ENCODE data around the gene SPECC1.
"Not testable (repeated sequence)": the region's sequence is repeated elsewhere in the genome, so short reads cannot be mapped to it uniquely, and the experiment has no call there.

The SPECC1 gene

DNA sequence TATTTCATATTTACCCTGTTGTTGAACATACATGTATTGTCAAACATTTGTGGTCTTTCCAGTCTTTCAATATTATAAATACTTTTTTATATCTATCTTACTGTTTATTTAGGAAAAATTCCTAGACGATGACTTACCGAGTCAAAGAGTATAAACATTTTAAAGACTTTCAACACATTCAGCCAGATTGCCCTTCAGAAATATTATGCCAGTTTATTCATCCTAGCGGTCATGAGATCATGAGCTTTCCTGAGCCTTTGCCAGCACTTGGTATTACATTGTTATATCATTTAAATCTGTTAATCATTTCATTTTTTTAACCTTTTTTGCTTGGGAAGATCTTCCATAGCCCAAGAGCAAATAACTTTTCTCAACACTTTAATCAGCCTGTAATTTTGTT, 197.4 kb downstream of the SPECC1 start:
- no peak for DNase-seq (ENCODE audit: low read depth in 2 of 2)

DNA sequence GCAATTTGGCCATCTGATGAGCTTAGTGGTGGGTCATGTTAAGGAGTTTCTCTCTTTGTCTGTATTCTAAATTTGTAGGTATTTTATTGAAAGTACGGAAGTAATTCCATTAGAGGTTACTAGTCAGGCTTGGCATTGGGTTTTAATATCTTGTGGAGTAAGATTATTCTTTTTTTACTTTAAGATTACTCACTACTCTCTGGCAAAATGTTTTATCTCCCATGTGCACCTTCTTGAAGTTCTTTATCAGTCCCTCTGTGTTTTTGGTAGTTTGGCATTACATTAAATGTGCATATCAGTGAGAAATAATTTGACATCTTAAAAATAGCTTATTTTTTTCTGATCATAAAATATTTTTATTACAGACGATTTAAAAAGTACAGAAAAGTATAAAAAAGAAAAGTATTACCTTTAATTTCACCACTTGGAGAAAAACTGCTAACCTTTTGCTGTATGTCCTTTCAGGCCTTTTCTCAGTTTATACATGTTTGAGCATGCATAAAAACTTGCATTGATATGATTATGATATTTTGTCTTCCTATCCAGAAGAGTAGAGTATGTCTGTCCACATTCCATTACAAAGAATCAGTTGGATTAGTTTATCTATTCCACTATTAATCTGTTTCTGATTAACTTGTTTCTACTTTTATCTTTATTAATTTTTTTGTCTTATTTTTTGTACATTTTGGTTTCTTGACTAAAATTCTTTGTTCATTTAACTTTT, 198.3 kb downstream of the SPECC1 start:
- DNase-seq (ENCODE audit: low read depth in 2 of 2), result no peak

DNA sequence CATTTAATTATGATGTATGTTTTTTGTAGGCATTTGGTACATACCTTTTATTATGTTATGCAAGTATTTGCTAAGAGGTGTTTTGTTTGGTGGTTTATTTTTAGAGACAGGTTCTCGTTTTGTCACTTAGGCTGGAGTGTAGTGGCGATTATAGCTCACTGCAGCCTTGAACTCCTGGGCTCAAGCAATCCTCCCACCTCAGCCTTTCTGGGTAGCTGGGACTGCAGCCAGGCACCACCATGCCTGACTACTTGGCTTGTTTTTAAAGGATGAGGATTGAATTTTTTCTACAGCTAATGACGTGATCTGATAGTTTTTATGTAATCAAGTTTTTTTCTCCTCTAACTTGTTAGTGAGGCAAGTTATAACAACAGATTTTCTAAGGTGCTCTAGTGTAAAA, 199.6 kb downstream of the SPECC1 start:
- DNase-seq (ENCODE audit: low read depth in 2 of 2), result no peak

DNA sequence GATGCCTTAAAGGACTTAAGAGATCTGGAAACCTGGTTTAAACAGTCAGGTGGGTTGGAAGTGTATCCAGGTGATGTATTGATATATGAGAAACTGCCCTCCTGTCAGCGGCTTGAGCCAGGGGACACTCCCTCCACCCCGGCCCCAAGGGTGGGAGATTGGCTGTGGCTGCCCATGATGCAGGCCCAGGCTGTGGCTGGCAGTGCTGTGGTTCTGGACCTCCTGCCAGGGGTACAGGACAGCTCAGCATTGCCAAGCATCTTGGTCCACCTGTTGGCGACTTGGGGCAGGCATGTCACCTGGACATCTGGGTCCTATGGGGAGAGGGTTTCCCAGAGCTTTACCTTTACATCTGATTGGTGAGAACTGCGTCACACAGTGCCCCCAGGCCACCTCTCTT, 201.0 kb downstream of the SPECC1 start:
- DNase-seq (ENCODE audit: low read depth in 2 of 2), result no peak

DNA sequence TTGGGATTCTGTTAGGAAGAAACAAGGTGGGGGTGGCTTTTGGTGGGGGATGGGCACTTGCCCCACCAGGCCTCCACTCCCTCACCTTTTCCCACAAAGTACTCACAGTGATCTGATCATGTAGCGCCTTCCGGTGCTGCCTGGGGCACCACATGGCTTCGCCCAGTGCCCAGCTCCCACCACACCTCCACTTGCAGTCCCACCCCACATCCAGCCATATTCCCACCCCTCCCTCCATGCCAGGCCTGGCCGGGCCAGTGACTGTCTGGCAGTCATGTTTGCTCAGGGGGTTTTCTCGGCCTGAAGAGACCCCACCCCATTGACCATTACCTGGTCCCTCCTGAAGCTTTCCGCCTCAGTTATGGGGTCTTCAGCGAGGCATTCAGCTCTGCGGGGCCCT, 201.5 kb downstream of the SPECC1 start:
- no peak for DNase-seq (ENCODE audit: low read depth in 2 of 2)

DNA sequence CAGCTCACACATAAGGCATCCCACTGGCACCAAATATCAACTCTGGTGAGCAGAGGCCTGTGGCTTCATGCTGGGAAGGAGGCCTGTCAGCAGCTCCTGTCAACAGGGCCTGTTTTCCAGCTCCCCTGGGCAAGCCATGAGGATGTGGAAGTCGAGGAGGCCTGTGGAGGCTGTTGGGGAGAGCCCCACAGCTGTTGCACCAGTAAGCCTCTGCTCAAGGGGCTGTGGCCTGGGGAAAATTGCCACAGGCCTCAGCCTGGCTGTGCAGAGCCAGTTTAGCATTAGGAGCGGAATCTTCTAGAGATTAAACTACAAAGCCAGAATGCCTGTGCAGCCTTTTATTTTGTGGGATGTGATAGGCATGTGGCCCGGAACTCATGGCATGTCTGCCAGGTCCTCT, 202.1 kb downstream of the SPECC1 start:
- no peak for DNase-seq (ENCODE audit: low read depth in 2 of 2)

DNA sequence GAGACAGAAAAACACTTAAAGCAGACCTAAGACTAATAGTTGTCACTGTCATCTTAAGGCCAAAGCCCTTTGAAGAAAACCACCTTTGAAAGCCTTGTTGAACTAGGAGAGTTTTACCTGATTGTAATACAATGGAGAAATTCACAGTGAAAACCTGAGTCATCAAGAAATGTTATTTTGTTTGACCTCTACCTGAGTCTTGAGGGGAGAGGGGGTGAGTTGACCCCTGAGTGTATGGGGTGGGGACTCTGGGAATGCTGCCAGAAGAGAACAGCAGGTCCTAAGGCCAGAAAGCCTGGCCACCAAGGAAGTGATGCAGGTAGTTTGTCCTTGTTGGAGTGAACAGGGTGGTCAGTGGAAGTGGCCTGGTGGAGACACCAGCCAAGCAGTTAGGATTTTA, 204.3 kb downstream of the SPECC1 start:
- DNase-seq (ENCODE audit: low read depth in 2 of 2), result no peak

DNA sequence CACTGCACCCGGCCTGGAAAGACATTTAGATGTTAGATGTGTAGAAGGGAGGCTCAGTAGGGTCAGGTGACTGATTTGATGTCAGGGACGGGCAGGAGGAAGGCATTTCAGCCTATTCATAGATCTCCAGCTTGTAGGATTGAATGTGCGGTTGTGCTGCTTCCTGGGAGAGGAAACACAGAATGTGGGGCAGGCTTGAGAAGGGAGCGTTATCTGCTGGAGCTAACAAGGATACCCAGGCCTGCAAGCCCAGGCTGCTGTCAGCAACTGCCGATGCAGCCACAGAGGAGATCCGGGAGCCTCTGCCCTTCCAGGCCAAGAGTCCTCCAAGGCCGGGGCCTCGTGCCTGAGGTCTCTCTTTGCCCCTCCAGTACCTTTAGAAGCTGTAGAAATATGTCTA, 205.6 kb downstream of the SPECC1 start:
- DNase-seq (ENCODE audit: low read depth in 2 of 2), result no peak

DNA sequence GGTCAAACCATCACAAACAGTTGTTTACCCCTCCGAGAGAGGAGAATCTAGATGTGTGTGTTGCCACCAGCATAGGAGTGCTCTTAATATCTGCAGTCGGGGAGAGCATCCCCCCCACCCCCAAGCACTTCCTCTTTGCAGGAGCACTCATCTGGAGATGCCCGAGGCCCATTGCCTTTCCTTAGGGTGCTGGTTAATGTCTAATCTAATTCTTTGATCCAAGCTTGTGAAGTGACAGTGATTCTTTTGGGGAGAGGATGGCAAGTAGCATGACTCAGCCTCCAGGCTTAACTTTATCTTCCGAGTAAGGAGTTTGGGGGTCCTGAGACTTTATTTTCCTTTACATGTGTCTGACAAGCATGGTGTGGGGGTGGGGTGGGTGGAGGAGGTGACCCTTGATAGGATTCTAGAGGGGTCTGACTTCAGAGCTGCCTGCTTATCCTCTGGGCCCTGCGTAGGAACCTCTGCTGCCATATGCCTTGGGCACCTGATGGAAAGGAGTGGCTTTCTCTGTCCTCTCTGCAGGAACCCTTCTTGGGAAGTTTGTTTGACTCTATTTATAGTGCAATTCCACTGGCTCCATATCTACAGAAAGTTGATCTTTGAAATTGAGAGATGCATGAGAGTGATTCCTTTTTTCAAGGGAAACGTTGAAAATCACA, 207.1 kb downstream of the SPECC1 start:
- DNase-seq (ENCODE audit: low read depth in 2 of 2), result no peak

DNA sequence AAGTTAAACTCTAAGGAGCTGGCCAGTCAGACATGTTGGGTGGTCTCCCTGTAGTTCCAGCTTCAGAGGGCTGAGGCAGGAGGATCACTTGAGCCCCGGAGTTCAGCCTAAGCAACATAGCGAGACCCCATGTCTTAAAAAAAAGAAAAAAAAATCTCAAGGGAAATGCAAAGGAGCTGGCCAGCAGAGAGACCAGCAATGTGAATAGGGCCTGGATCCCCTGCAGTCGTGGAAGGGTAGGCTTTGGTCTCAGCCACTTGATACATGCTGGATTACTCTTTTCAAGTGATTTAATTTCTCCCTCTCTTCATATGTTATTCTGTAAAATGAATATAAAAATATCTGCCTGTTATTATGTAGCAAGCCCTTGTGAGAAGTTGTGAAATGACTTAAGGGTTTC, 207.7 kb downstream of the SPECC1 start:
- no peak for DNase-seq (ENCODE audit: low read depth in 2 of 2)

DNA sequence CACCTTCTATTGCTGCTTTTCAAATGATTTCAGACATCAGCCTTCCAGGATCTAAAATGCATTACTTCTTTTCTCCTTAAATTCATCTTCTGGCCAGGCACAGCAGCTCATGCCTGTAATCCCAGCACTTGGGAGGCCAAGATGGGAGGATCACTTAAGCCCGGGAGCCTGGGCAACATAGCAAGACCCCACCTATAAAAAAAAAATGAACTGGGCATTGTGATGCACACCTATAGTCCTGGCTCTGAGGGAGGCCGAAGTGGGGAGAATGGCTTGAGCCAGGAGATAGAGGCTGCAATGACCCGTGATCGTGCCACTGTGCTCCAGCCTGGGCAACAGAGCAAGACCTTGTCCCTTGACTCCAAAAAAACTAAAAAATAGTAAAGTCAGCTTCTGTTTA, 208.5 kb downstream of the SPECC1 start:
- DNase-seq (ENCODE audit: low read depth in 2 of 2), result no peak

DNA sequence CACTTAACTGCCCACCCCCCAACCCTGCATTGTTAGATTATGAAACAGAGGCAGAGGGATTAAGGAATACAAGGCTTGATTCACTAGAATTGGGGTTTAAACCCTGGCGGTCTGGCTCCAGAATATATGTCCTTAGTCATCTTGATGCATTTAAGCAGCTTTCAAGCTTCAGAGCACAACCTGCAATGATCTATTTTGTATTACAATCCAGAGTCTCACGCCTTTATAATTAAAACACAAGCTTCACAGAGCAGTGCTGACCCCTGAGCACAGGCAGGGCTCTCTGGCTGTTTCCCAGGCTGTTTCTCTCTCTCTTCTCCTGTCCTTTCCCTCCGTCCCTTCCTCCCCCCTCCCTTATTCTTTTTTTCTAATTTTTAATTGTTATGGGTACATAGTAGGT, 209.1 kb downstream of the SPECC1 start:
- DNase-seq (ENCODE audit: low read depth in 2 of 2), result no peak

DNA sequence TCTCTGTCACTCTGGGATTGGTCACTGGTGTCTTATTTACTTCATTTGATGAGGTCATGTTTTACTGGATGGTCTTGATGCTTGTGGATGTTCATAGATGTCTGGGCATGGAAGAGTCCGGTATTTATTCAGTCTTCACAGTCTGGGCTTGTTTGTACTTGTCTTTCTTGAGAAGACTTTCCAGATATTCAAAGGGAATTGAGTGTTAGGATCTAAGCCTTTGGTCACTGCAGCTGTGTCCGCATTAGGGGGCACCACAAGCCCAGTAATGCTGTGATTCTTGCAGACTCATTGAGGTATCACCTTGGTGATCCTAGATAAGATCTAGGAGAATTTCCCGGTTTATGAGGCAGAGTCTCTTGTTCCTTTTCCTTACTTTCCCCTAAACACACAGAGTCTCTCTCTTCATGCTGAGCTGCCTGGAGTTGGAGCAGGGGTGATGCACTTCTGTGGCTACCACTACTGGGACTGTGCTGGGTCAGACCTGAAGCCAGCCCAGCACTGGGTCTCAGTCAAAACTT, 214.7 kb downstream of the SPECC1 start:
- no peak for DNase-seq (ENCODE audit: low read depth in 2 of 2)

DNA sequence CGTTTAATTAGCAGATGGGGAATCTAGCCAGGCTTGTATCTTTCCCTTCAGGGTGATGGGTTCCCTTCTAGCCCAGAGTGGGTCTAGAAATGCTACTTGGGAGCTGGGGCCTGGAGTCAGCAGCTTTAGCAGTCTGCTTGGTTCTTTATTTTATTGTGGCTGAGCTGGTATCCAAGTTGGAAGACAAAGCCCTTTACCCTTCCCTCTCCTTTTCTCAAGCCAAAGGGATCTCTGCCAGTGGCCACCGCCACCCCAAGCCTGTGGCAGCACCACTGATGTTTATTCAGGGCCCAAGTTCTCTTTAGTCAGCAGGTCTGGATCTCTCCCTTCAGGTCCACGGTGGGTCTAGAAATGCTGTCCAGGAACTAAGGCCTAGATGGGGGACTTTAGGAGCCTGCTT, 215.2 kb downstream of the SPECC1 start:
- no peak for DNase-seq (ENCODE audit: low read depth in 2 of 2)

DNA sequence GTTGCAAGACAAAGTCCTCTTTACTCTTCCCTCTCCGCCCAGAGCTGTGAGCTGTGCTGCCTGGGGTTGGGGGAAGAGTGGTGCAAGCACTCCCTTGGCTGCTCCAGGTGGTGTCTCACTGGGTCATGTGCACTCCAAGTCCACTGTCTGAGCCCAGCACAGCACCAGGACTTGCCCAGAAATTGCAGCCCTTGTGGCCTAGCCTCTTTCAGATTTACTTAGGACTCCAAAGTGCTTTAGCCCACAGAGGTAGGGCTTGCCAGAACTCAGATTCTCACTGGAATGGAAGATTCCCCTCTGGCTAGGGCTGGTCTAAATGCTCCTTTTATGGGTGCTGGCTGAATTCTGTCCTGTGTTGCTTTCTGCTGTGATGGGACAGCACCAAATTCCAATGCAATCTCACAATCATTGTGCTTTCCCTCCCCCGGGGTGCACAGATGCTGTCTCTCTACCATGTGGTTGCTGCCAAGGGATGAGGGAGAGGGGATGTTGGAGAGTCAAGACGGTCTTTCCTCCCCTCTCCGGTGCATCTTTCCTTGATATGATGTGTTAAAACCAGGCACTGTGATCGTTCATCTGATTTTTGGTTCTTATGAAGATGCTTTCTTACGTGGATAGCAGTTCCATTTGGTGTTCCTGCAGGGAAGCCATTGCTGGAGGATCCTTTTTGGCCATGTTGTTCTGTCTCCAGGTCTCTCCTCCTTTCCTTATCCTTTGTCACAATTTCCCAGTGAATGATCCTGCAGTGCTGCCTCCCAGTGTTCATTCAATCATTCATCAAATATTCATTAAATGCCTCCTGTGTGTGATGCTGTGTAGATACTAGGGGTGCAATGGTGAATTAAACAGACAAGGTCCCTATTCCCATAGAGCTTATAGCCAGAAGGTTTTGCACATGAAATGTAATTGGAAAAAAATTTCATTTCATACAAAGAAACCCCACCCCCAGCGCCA, 216.3 kb downstream of the SPECC1 start:
- no peak for DNase-seq (ENCODE audit: low read depth in 2 of 2)

DNA sequence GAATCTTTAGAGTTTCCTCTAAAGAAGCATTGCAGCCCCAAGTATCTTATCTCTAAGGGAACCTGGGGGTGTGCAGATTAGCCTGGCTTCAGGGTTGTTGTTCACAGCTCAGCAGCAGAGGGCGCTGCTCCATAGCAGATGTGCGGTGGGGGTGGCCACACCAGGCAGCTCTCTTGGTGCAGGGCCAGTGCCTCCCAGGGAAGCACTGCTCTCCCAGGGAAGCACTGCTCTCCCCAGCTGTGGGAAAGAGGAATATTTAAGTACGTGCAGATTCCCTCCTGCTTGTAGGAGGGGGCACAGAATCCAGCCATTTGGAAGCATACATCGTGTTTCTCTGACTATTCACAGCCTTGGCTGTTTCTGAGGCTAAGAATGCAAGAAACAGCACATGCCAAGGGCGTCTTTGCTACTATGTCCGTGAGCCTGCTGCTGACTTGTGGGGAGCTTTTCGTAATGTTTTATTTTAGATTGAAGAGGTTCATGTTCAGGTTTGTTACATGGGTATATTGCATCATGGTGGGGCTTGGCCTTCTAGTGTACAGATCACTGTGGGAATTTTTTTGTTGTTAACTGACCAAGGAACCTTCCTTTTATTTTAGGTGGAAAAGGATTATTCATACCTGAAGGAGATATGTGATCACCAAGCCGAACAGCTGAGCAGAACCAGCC, 217.8 kb downstream of the SPECC1 start:
- DNase-seq (ENCODE audit: low read depth in 2 of 2), result peak; percentile 61 to 70

DNA sequence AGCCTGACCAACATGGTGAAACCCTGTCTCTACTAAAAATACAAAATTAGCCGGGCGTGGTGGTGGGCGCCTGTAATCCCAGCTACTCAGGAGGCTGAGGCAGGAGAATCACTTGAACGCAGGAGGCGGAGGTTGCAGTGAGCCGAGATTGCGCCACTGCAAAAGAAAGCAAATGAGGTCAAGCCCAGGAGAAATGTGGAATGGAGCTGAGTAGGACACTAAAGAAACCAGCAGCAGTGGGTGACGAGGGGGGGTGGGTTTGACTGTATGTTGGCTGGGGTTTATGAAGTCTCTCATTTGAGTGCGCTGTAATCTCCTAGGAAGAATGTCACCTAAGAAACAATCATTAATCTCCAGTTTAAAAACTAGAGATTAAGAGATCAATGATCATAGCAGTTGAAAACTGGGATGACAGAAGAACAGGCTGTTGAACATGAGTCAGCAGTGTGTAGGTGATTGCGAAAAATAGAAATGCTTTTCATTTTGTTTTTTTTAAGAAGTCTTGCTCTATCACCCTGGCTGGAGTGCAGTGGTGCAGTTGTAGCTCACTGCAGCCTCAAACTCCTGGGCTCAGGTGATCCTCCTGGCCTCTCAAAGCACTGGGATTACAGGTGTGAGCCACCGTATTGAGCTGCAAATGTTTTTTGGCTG, 218.7 kb downstream of the SPECC1 start:
- not testable (repeated sequence) for DNase-seq (ENCODE audit: low read depth in 2 of 2)

DNA sequence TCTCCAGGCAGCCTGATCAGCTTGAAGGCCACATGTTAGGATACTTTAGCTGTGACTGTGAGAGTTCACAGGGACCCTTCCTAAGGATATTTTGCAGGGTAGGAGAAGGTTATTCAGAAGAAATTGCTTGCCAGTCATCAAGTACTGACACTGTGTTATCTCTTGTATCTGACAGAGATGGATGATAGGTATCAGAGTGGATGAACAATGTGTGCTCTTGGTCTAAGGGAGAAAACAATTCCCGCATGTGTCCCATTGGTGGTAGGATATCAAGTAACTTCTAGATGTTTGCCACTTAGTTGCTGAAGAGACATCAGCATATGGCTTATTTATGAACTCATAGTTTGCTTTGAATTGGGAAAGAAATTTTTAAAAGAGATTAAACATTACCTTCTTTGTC, 219.3 kb downstream of the SPECC1 start:
- DNase-seq (ENCODE audit: low read depth in 2 of 2), result no peak

DNA sequence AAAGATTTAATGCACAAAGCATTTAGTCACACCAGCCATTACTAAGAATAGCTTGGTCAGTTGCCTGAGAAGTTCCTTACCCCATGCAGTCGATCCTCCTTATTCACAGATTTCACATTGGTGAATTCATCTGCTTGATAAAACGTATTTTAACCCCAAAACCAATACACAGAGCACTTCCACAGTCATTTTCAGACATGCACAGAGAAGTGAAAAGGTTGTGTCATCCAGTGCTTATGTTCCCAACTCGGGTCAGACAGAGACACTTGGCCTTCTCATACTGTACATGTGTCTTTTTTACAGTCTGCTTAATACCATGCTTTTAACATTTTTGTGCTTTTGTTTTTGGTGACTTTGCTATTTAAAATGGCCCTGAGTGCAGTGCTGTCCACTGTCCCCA, 219.7 kb downstream of the SPECC1 start:
- no peak for DNase-seq (ENCODE audit: low read depth in 2 of 2)

DNA sequence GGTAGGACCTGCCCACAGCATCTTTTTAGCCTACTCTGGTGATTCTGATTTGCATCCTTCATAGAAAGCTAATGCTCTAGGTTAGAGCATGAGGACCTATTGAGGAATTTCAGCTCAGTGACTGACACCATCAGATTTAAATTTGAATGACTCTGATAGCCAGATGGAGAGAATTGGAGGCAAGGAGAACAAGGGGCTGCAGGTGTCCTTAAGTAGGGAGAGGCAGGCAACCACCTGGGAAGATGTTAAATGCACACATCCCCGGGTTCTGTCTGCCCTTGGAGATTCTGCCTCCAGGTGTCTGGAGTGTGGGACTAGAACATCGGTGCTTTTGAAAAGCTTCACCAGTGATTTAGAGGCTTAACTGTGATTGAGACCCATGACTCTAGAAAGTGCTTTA, 221.8 kb downstream of the SPECC1 start:
- DNase-seq (ENCODE audit: low read depth in 2 of 2), result no peak

DNA sequence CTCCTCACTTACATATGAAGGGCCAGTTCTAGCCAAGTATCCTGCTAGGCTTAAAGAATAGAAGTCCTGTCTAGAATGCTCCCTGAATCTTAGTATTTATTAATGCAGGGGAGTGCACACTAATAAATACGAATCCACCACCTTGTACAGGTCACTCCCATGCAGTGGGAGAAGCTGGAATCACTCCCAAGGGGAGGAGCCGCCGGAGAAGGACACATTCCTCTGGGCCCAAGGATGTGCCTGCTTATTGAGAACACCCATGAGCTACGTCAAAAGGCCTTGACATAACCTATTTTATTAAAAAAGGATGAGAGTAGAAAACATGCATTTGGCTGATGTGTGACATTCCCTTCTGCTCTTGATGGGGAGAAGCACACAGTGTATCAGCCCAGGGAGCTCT, 223.5 kb downstream of the SPECC1 start:
- no peak for DNase-seq (ENCODE audit: low read depth in 2 of 2)

Data from stimulated activated CD4-positive, alpha-beta T cell treated with anti-CD3 and anti-CD28 coated beads, Interleukin-12 subunit alpha, Interleukin-12 subunit beta, amount 100 ng/mL, for 24 hours (primary cell).